Measurements from ENCODE around the gene RRP9.

DNA sequence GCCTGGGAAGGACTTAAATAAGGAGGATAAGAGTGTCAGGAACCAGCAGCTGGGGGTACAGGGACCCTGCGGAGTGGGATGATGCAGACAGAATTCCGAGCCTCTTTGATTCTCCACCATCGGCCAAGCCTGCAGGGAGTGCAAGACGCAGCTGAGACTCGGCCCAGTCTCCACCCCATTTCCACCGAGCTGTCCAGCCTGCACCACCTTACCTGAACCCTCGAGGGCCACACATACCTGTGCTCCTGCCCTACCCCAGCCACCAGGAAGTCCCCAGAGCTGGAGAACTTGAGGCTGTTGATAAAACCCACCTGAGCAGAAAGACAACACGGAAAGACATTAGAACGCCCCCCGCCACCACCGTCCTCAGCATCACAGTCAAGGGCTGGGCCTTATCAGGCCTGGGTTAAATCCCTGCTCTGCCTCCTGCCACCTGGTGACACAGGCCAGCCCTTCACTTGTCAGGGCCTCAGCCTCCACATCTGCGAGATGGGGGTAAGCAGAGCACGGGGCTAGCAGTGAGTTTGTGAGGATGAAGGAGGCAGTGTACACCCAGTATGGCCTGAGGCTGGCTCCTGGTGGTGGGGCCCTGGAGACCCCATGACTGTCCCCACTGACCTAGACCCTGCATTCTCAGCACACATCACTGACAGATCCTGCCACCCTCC lies 8.1 kb downstream of the RRP9 start:
- TF ChIP-seq EZH2 (IDR thresholded peaks at IDR 0.05) (no peak), POLR2AphosphoS5 (IDR thresholded peaks at IDR 0.05; ENCODE audit: borderline replicate concordance, low read depth, low read length) (no peak)

All from SK-N-MC (cell line).